ENCODE results near the gene STAG1.

The STAG1 gene

DNA sequence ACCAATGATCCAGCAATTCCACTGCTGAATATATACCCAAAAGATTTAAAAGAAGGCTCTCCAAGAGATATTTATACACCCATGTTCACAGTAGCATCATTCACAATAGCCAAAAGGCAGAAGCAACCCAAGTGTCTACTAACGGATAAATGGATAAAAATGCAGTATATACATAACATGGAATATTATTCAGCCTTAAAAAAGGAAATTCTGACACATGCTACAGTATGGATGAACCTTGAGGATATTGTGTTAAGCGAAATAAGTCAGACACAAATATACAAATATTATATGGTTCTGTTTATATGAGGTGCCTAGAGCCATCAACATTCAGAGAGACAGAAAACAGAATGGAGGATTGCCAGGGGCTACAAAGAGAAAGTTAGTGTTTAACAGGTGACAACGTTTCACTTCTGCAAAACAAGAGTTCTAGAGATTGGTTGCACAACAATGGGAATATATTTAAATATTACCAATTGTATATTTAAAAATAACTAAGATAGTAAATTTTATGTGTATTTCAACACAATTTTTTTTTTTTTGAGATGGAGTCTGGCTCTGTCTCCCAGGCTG, 69.4 kb downstream of the STAG1 start:
- TF ChIP-seq, protein P1, sequence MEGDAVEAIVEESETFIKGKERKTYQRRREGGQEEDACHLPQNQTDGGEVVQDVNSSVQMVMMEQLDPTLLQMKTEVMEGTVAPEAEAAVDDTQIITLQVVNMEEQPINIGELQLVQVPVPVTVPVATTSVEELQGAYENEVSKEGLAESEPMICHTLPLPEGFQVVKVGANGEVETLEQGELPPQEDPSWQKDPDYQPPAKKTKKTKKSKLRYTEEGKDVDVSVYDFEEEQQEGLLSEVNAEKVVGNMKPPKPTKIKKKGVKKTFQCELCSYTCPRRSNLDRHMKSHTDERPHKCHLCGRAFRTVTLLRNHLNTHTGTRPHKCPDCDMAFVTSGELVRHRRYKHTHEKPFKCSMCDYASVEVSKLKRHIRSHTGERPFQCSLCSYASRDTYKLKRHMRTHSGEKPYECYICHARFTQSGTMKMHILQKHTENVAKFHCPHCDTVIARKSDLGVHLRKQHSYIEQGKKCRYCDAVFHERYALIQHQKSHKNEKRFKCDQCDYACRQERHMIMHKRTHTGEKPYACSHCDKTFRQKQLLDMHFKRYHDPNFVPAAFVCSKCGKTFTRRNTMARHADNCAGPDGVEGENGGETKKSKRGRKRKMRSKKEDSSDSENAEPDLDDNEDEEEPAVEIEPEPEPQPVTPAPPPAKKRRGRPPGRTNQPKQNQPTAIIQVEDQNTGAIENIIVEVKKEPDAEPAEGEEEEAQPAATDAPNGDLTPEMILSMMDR (IDR thresholded peaks at IDR 0.05; ENCODE audit: control insufficient read depth, insufficient read depth, low read depth, low read length, missing control alignments), result no peak
- no peak overlapping the region for H3K4me3 ChIP-seq (ENCODE audit: control insufficient read depth, low read depth, low read length)
- no peak for DNase-seq (ENCODE audit: low read depth)

DNA sequence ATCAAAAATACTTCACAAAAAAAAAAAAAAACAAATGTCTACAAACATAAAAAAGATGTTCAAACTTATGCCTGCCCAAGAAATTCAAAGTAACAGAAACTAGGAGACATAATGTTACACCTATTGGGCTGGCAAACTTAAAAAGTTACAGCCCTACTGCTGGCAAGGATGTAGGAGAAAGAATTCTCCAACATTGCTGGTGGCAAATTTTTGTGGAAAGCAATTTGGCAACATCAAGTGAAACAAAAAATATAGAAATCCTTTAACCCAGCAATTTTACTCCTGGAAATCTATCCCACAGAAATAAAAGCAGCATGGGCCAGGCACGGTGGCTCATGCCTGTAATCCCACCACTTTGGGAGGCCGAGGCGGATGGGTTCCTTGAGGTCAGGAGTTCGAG, 73.2 kb downstream of the STAG1 start:
- peak; percentile 18 for DNase-seq (ENCODE audit: low read depth)
- H3K4me3 ChIP-seq (ENCODE audit: control insufficient read depth, low read depth, low read length), result no peak overlapping the region
- TF ChIP-seq, protein P1 (IDR thresholded peaks at IDR 0.05; ENCODE audit: control insufficient read depth, insufficient read depth, low read depth, low read length, missing control alignments), result no peak

DNA sequence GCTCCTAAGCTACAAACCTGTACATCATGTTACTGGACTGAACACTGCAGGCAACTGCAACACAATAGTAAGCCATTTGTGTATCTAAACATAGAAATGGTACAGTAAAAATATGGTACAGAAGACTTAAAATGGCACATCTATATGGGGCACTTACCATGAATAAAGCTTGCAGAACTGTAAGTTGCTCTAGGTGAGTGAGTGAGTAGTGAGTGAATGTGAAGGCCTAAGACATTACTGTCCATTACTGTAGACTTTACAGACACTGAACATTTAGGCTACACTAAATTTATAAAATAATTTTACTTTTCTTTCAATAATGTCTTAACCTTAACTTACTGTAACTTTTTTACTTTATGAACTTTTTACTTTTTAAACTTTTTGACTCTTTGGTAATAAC, 76.2 kb downstream of the STAG1 start:
- TF ChIP-seq, protein P1 (IDR thresholded peaks at IDR 0.05; ENCODE audit: control insufficient read depth, insufficient read depth, low read depth, low read length, missing control alignments), result no peak
- H3K4me3 ChIP-seq (ENCODE audit: control insufficient read depth, low read depth, low read length), result no peak overlapping the region
- no peak for DNase-seq (ENCODE audit: low read depth)

DNA sequence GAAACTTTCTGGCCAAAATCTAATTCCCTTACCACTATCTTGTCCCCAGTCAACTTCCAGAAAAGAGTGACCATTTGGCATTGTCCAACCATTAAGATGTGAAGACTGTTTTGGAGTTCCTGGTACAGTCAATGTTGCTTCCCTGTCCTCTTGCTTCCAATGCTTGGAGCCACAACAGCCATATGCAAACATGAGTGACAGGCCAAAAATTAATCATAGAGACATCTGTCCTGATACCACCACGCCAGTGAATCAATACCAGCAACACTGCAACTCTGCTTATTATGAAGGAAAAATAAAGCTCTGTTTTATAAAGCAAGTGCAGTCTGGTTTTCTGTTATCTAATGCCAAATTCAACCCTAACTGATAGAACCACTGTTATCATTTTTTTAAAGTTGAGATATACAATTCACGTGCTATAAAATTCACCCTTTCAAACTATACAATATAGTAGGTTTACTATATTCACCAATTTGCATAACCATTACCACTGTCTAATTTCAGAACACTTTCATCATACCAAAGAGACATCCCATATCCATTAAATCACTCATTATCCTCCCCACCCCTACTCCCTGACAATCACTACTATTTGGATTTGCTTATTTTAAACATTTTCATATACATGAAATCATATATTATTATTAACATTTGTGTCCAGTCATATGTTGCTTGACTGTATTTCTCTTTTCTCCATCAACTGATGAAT, 76.9 kb downstream of the STAG1 start:
- TF ChIP-seq, protein P1 (IDR thresholded peaks at IDR 0.05; ENCODE audit: control insufficient read depth, insufficient read depth, low read depth, low read length, missing control alignments), result no peak
- no peak for DNase-seq (ENCODE audit: low read depth)
- H3K4me3 ChIP-seq (ENCODE audit: control insufficient read depth, low read depth, low read length), result no peak overlapping the region

DNA sequence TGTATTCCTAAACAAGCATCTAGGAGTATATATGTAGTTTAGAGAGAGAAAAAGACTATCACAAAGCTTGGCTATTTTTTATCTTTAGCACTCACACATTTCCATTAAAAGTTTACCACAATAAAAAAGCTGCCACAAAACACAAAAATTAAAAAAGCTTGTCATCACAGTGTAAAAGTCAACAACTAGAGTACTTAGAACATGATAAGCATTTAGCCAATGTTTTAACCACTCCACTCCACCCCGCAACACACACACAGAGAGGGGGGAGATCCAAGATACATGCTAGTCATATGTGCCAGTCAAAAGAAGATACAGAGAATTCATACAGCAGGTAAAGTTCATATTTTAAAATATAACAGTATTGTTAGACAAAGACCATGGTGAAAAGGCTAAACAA, 79.7 kb downstream of the STAG1 start:
- TF ChIP-seq, protein P1 (IDR thresholded peaks at IDR 0.05; ENCODE audit: control insufficient read depth, insufficient read depth, low read depth, low read length, missing control alignments), result no peak
- DNase-seq (ENCODE audit: low read depth), result no peak
- H3K4me3 ChIP-seq (ENCODE audit: control insufficient read depth, low read depth, low read length), result no peak overlapping the region

DNA sequence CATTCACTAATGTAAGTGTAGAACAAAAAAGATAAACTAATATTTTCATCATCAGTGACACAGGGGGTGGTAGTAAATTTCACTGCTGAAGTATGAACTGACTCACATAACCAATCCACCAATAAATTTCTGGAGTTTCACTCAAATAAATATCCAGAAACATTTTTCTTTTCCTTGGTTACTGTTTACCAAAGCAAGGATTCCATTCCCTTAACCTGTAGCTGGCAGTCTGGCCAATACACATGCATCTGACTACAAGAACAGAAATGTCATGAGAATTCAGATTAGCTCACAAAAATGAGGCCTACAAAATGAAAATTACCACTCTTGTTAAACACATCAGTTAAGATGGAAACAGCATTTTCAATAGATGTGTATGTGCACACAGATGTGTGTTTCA, 80.3 kb downstream of the STAG1 start:
- H3K4me3 ChIP-seq (ENCODE audit: control insufficient read depth, low read depth, low read length), result no peak overlapping the region
- TF ChIP-seq, protein P1 (IDR thresholded peaks at IDR 0.05; ENCODE audit: control insufficient read depth, insufficient read depth, low read depth, low read length, missing control alignments), result no peak
- DNase-seq (ENCODE audit: low read depth), result peak; percentile 14
